Measurements from ENCODE around the gene FBXO31. TPM values are rescaled to one million over a fixed set of nuclear protein-coding genes. Genes with fewer than 3 reads are reported as not detected.

The FBXO31 gene
- total and polyA plus RNA-seq, 2 of the 13 experiments (the other 11 are each of a cell fraction or from before 2014, with no cell fraction given): 92.4 to 101 TPM

GRCh38 chr16:87278191-87279093, 105.1 kb downstream of the FBXO31 start:
- no peak overlapping the region for H3K27ac ChIP-seq (ENCODE audit: extremely low read length, insufficient read depth, low read length)
- peak; percentile 99 for ATAC-seq
- intact Hi-C loops (cut with micrococcal nuclease; ENCODE audit: unreplicated experiment) (loop anchor here (1.0 to 2.0 kb wide), 2 partner anchors 38 to 715 kb away; no protein-coding TSS in a partner anchor), in situ Hi-C loops (cut with HindIII; ENCODE audit: extremely low pct_ligation_motif_present, low pct_unique_long_range_greater_than_20kb) (loop anchor here (5.0 to 10.0 kb wide), 2 partner anchors 76 to 714 kb away; partner anchors contain the start of gene FOXC2)
- peak; percentile 68 for FAIRE-seq
- no peaks in the 10 kb centered on the region for H3K4me1 ChIP-seq (ENCODE audit: insufficient read depth, low read length)
- no peaks in the 10 kb centered on the region for H4K20me1 ChIP-seq (ENCODE audit: insufficient read depth, low read length)
- 57% methylated on average over 29 of the region's 38 CpGs for WGBS (ENCODE audit: low lambda C conversion rate)
- H3K9ac ChIP-seq (ENCODE audit: insufficient read depth, low read depth, low read length): no peak overlapping the region
- DNase-seq (ENCODE audit: low spot score): peak; percentile 62
- no TSS peak for BruUV-seq (replicated peaks)
- no peaks in the 10 kb centered on the region for H3K27me3 ChIP-seq (ENCODE audit: control insufficient read depth in 1 of 2, insufficient read depth in 2 of 2, low read length in 2 of 2)
- H2AFZ ChIP-seq (ENCODE audit: low read length): no peak overlapping the region
- H3K9me3 ChIP-seq (ENCODE audit: low read length): no peaks in the 10 kb centered on the region
- H3K4me2 ChIP-seq (ENCODE audit: low read depth, low read length): 0 out of 2 replicates have a peak overlapping the region, but pooled peaks have one; percentile 12
- ChIA-PET CTCF (ENCODE audit: low intra/inter-chr PET ratio, low total read pairs) (interaction anchor here (0.8 to 3.7 kb wide), 4 partner anchors 43 to 715 kb away, joined by 3 to 74 read pairs (median 18); no protein-coding TSS in a partner anchor), POLR2A (interaction anchor here (1.0 kb wide), 1 partner anchor 37 kb away, joined by 3 read pairs; no protein-coding TSS in a partner anchor)
- H3K36me3 ChIP-seq (replicated peaks in 1 of 2; ENCODE audit: control insufficient read depth in 1 of 2, insufficient read depth in 2 of 2, low read length in 2 of 2): no peaks in the 10 kb centered on the region
- no peak overlapping the region for H3K4me3 ChIP-seq (replicated peaks in 1 of 3; ENCODE audit: insufficient read depth in 1 of 3, low read depth in 2 of 3, low read length in 3 of 3)
- H3K79me2 ChIP-seq (ENCODE audit: insufficient read depth, low read length): no peaks in the 10 kb centered on the region
- TF ChIP-seq BCLAF1 (IDR thresholded peaks at IDR 0.05) (no peak), GPN1 (CRISPR knock-in tag; IDR thresholded peaks at IDR 0.05; ENCODE audit: borderline replicate concordance) (no peak), ZNF691 (CRISPR knock-in tag; IDR thresholded peaks at IDR 0.05; ENCODE audit: borderline replicate concordance, low read depth) (no peak), AGO1 (IDR thresholded peaks at IDR 0.05; ENCODE audit: low read depth, low read length, poor library complexity, severe bottlenecking) (no peak), POLR2AphosphoS2 (IDR thresholded peaks at IDR 0.05; ENCODE audit: low read depth, low read length) (no peak), ZFYVE20 (CRISPR knock-in tag; IDR thresholded peaks at IDR 0.05; ENCODE audit: borderline replicate concordance, low read depth) (no peak), PAF1 (CRISPR knock-in tag; IDR thresholded peaks at IDR 0.05) (no peak), ZNF326 (CRISPR knock-in tag; IDR thresholded peaks at IDR 0.05; ENCODE audit: borderline replicate concordance) (no peak), ZSCAN21 (CRISPR knock-in tag; IDR thresholded peaks at IDR 0.05; ENCODE audit: borderline replicate concordance) (peak; percentile 14; the same call in 1 of the 2 replicates), POGZ (CRISPR knock-in tag; IDR thresholded peaks at IDR 0.05) (no peak), ZNF460 (CRISPR knock-in tag; IDR thresholded peaks at IDR 0.05; ENCODE audit: borderline replicate concordance) (no peak), ZC3H13 (CRISPR knock-in tag; IDR thresholded peaks at IDR 0.05) (no peak), ZNF562 (CRISPR knock-in tag; IDR thresholded peaks at IDR 0.05; ENCODE audit: borderline replicate concordance) (no peak), ZNF556 (CRISPR knock-in tag; IDR thresholded peaks at IDR 0.05; ENCODE audit: borderline replicate concordance) (no peak), DR1 (CRISPR knock-in tag; IDR thresholded peaks at IDR 0.05) (no peak), ZNF496 (CRISPR knock-in tag; IDR thresholded peaks at IDR 0.05; ENCODE audit: insufficient replicate concordance) (no peak), BCL6 (CRISPR knock-in tag; IDR thresholded peaks at IDR 0.05) (no peak), FOXM1 (CRISPR knock-in tag; IDR thresholded peaks at IDR 0.05) (no peak), ZNF720 (CRISPR knock-in tag; IDR thresholded peaks at IDR 0.05) (no peak), HNF4A (CRISPR knock-in tag; IDR thresholded peaks at IDR 0.05) (no peak), TBX2 (CRISPR knock-in tag; IDR thresholded peaks at IDR 0.05; ENCODE audit: borderline replicate concordance) (peak; percentile 56)

All from HepG2 (cell line).